HG03378 (cell line): ENCODE data around the gene SGCA.
A peak's percentile ranks its signal among the peaks of the same experiment; 100 is the strongest.

Experiments
- ATAC-seq: cut with Tn5 transposase; IDR thresholded peaks from one replicate; pipeline ENCODE4 v1.9.1; 2021; ENCODE audit warnings: mild to moderate bottlenecking, moderate library complexity; ENCODE audit not compliant: unreplicated experiment

The SGCA gene

GRCh38 chr17:50192618-50193291 lies 26.9 kb downstream of the SGCA start:
- no peak for ATAC-seq

GRCh38 chr17:50194140-50194933 lies 28.5 kb downstream of the SGCA start:
- no peak for ATAC-seq

- no peak for ATAC-seq
These were observed 29.4 kb downstream of the SGCA start for GRCh38 chr17:50194934-50195865.

- no peak for ATAC-seq
These were observed 30.2 kb downstream of the SGCA start for GRCh38 chr17:50196036-50196435.

GRCh38 chr17:50196826-50197225 lies 31.0 kb downstream of the SGCA start:
- ATAC-seq = no peak

- no peak for ATAC-seq
These were observed 32.3 kb downstream of the SGCA start for GRCh38 chr17:50198026-50198669.

- no peak for ATAC-seq
These were observed 33.5 kb downstream of the SGCA start for GRCh38 chr17:50199211-50199802.

- peak; percentile 29 for ATAC-seq
These were observed 34.1 kb downstream of the SGCA start for GRCh38 chr17:50199803-50200456.

- ATAC-seq = peak; percentile 54
These were observed 34.9 kb downstream of the SGCA start for GRCh38 chr17:50200457-50201275.

- no peak for ATAC-seq
These were observed 35.6 kb downstream of the SGCA start, which contains the start of gene COL1A1 for GRCh38 chr17:50201276-50201854. Gene COL1A1 (minus strand): TSS chr17:50201631. CDS start chr17:50201513, 118 bp downstream.

GRCh38 chr17:50203086-50203485 lies 37.3 kb downstream of the SGCA start:
- ATAC-seq = no peak

GRCh38 chr17:50203604-50204345 lies 38.0 kb downstream of the SGCA start:
- ATAC-seq = no peak

- no peak for ATAC-seq
These were observed 38.6 kb downstream of the SGCA start for GRCh38 chr17:50204431-50204830.

GRCh38 chr17:50205111-50205962 lies 39.5 kb downstream of the SGCA start:
- no peak for ATAC-seq

- ATAC-seq = no peak
These were observed 40.2 kb downstream of the SGCA start for GRCh38 chr17:50205963-50206505.

GRCh38 chr17:50206604-50207293 lies 40.9 kb downstream of the SGCA start:
- no peak for ATAC-seq
